Activated T-cell treated with anti-CD3 and anti-CD28 coated beads for 24 hours (primary cell): ENCODE data around the gene SAA4.
"Not testable (repeated sequence)": the region's sequence is repeated elsewhere in the genome, so short reads cannot be mapped to it uniquely, and the experiment has no call there.

ENCODE experiments used
- DNase-seq: peaks from one replicate; pipeline ENCODE4 v3.0.0-alpha.2; 2020; ENCODE audit warnings: low read depth

Gene SAA4

DNA sequence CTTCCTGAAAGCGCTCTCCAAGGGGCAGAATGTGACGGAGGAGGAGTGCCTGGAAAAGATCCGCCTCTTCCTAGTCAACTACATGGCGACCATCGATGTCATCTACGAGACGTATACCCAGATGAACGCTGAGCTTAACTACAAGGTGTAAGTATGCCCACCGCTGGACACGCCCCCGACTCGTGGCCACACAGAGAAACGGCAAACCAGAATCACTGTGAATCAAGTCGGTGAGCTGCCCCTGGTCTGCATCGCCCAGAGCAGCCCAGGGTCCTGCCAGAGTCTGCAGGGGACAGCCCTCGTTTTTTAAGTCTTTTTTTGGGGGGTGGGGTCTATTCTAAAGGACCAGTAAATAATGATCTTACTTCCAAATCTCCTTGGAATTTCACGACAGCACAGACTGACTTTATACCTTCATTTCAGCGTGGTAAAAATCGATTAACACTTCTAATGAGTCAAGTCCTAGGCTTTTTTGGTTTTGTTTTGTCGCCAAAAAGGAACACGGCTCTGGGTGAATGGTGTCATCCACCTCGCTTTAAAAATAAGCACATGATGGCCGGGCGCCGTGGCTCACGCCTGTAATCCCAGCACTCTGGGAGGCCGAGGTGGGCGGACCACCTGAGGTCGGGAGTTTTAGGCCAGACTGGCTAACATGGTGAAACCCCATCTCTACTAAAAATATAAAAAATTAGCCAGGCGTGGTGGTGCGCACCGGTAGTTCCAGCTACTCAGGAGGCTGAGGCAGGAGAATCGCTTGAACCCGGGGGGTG, 46.9 kb downstream of the SAA4 start:
- not testable (repeated sequence) for DNase-seq

DNA sequence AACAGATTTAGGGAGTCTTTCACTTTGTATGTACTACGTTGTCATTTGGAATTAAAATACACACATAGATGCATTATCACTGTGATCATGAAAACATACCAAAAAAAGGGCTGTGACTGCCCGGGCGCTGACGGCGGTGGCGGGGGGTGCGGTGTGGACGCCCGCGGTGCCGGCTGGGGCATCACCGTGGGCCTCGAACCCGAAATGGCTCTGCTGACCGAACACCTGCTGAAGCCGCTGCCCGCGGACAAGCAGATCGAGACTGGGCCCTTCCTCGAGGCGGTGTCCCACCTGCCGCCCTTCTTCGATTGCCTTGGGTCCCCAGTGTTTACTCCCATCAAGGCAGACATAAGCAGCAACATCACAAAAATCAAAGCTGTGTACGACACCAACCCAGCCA, 47.8 kb downstream of the SAA4 start:
- DNase-seq = no peak
